HG03064 (cell line): ENCODE measurements around the gene KIAA1217.
"Not testable (repeated sequence)": the region's sequence is repeated elsewhere in the genome, so short reads cannot be mapped to it uniquely, and the experiment has no call there.

Experiments
- ATAC-seq: cut with Tn5 transposase; IDR thresholded peaks from one replicate; pipeline ENCODE4 v1.9.1; 2021; ENCODE audit warnings: low read depth; ENCODE audit not compliant: unreplicated experiment

Gene KIAA1217

GRCh38 chr10:24482713-24483112 is 273.8 kb downstream of the KIAA1217 start:
- ATAC-seq: not testable (repeated sequence)

- no peak for ATAC-seq
Measured at GRCh38 chr10:24483701-24484100, 274.8 kb downstream of the KIAA1217 start.

GRCh38 chr10:24484771-24485170 is 275.8 kb downstream of the KIAA1217 start:
- ATAC-seq: no peak

GRCh38 chr10:24485304-24485703 is 276.4 kb downstream of the KIAA1217 start:
- no peak for ATAC-seq

GRCh38 chr10:24488631-24489030 is 279.7 kb downstream of the KIAA1217 start:
- no peak for ATAC-seq

GRCh38 chr10:24493165-24493564 is 284.2 kb downstream of the KIAA1217 start:
- ATAC-seq: no peak

- no peak for ATAC-seq
Measured at GRCh38 chr10:24494236-24494635, 285.3 kb downstream of the KIAA1217 start.

GRCh38 chr10:24494777-24495176 is 285.8 kb downstream of the KIAA1217 start:
- no peak for ATAC-seq

- no peak for ATAC-seq
Measured at GRCh38 chr10:24495666-24496460, 286.9 kb downstream of the KIAA1217 start.

- ATAC-seq: no peak
Measured at GRCh38 chr10:24496906-24497305, 288.0 kb downstream of the KIAA1217 start.

GRCh38 chr10:24501056-24501711 is 292.2 kb downstream of the KIAA1217 start:
- ATAC-seq: no peak

- ATAC-seq: no peak
Measured at GRCh38 chr10:24502006-24502405, 293.1 kb downstream of the KIAA1217 start.

GRCh38 chr10:24502801-24503460 is 294.0 kb downstream of the KIAA1217 start:
- ATAC-seq: no peak

- no peak for ATAC-seq
Measured at GRCh38 chr10:24503461-24504320, 294.8 kb downstream of the KIAA1217 start.

GRCh38 chr10:24505759-24506158 is 296.8 kb downstream of the KIAA1217 start:
- no peak for ATAC-seq

- no peak for ATAC-seq
Measured at GRCh38 chr10:24513155-24513554, 304.2 kb downstream of the KIAA1217 start.

- no peak for ATAC-seq
Measured at GRCh38 chr10:24515481-24515880, 306.5 kb downstream of the KIAA1217 start.

GRCh38 chr10:24518411-24518810 is 309.5 kb downstream of the KIAA1217 start:
- no peak for ATAC-seq

- no peak for ATAC-seq
Measured at GRCh38 chr10:24518981-24519597, 310.2 kb downstream of the KIAA1217 start.

GRCh38 chr10:24519950-24520349 is 311.0 kb downstream of the KIAA1217 start:
- no peak for ATAC-seq
